Mucosa of descending colon (tissue), 3 donors: ENCODE results near the gene MYLK. TPM values are rescaled to one million over a fixed set of nuclear protein-coding genes. Genes with fewer than 3 reads are reported as not detected.

Experiments used
- ATAC-seq: fragments of 200-7000 bp; cut with Tn5 transposase; one replicate; pipeline ENCODE4 v1.9.1; 2020; ENCODE audit warnings: mild to moderate bottlenecking, moderate library complexity
- DNase-seq, 3 donors: peaks; one replicate each; pipeline ENCODE4 v3.0.0-alpha.2; 2020
- H3K36me3 ChIP-seq: fragments of 200-600 bp; one replicate; pipeline ENCODE4 v1.8.0; 2021; ENCODE audit warnings: low read depth, mild to moderate bottlenecking
- H3K4me1 ChIP-seq: fragments of 200-600 bp; one replicate; pipeline ENCODE4 v1.8.0; 2021; ENCODE audit warnings: low read depth, mild to moderate bottlenecking
- H3K4me3 ChIP-seq: fragments of 200-600 bp; one replicate; pipeline ENCODE4 v1.8.0; 2021; ENCODE audit warnings: mild to moderate bottlenecking
- H3K9me3 ChIP-seq: fragments of 200-600 bp; one replicate; pipeline ENCODE4 v1.8.0; 2021; ENCODE audit warnings: mild to moderate bottlenecking
- CTCF ChIP-seq: fragments of 200-600 bp; IDR thresholded peaks from one replicate; pipeline ENCODE4 v1.8.0; 2022; ENCODE audit warnings: antibody characterized with exemption, mild to moderate bottlenecking
- intact Hi-C, 2 donors: fragments of 100-400 bp; cut with DNase I in 1 of 2; cut with micrococcal nuclease in 1 of 2; formaldehyde crosslinking; loops; one replicate each; pipeline versions ENCODE4 v1.11.0 to v1.11.1; 2022; cut with DNase I, micrococcal nuclease
- total RNA-seq, 3 donors: library from RNA; stranded (reverse); fragmentation: NEBNext Ultra II Directional in 2 of 3; extraction: Animal tissue kit (Norgen Biotek cat#: 25700) in 2 of 3; gene quantifications; one replicate each; pipeline versions ENCODE4 v1.2.1 to v1.2.4, GENCODE V29; 2021 to 2023
- donor health status: DM: no; HTN: no; CAD: no; lungs with moderate emphysema.
- donor health status: DM: no; HTN: no; CAD: no.
- donor health status: DM: no; HTN: yes; CAD: no.

MYLK gene
- total RNA-seq, 3 donors from 2014 or later: 157 to 1,614 (median 175) TPM

DNA sequence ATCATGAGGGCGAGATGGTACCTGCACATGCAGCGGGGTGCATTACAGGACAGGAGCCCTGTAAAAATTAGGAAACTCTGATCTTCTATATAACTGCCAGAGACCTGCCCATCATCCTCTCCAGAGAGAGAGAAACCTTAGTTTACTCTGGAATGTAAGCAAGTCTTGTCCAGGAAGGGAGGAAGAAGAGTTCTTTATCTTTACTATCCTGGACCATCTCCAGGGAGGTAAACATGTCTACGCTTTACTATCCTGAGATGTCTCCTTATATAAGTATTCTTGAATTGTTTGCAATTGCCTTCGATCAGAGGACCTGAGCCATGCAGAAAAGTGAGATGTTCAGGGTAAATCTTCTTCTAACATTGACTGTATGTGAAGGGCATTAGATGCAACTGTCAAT lies 286.6 kb downstream of the MYLK start:
- no peak for TF ChIP-seq CTCF
- Histone ChIP-seq H3K36me3 (no peaks in the 10 kb centered on the region), H3K4me3 (no peak overlapping the region), H3K9me3 (no peaks in the 10 kb centered on the region), H3K4me1 (no peaks in the 10 kb centered on the region)
- DNase-seq (no peak), ATAC-seq (no peak)
- intact Hi-C loops: no loop called here

- Histone ChIP-seq H3K9me3 (peaks cover 7% of the 10 kb centered on the region), H3K36me3 (no peaks in the 10 kb centered on the region), H3K4me1 (no peaks in the 10 kb centered on the region), H3K4me3 (no peak overlapping the region)
- ATAC-seq (no peak), DNase-seq (no peak)
- intact Hi-C loops: no loop called here
- no peak for TF ChIP-seq CTCF
These were observed 288.5 kb downstream of the MYLK start for GRCh38 chr3:123595396-123596180.

DNA sequence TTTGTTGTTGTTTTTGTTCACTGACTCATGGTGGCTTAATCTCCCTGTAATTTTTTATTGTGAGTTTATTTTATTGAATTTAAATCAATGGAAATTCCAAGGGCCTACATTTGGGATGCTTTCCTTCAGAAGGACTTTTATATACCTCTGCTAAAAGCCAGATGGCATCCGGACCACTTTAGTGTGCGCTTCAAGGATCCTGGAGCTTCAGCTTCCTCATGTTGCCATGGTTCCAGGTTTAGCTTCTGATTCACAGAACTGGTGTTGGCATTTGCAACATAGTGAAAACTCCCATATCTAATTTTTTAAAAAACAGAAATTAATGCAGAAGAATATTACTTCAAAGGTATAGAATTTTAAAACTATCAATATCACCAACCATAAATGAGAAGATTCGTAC lies 290.8 kb downstream of the MYLK start:
- H3K4me1 ChIP-seq: no peaks in the 10 kb centered on the region
- intact Hi-C loops: no loop called here
- TF ChIP-seq CTCF: no peak
- DNase-seq (no peak), ATAC-seq (no peak)
- no peaks in the 10 kb centered on the region for H3K36me3 ChIP-seq
- peaks cover 15% of the 10 kb centered on the region for H3K9me3 ChIP-seq
- H3K4me3 ChIP-seq: no peak overlapping the region

- no peaks in the 10 kb centered on the region for H3K4me1 ChIP-seq
- DNase-seq (no peak), ATAC-seq (no peak)
- intact Hi-C loops: no loop called here
- no peak overlapping the region for H3K4me3 ChIP-seq
- no peak for TF ChIP-seq CTCF
- H3K36me3 ChIP-seq: no peaks in the 10 kb centered on the region
- H3K9me3 ChIP-seq: peaks cover 15% of the 10 kb centered on the region
These were observed 293.3 kb downstream of the MYLK start for GRCh38 chr3:123590685-123591450.

- intact Hi-C loops: no loop called here
- no peak for TF ChIP-seq CTCF
- ATAC-seq: no peak
These were observed 296.7 kb downstream of the MYLK start for GRCh38 chr3:123587401-123587800.

More at GRCh38 chr3:123587401-123587800, 296.7 kb downstream of the MYLK start:
- Histone ChIP-seq H3K9me3 (peaks cover 15% of the 10 kb centered on the region), H3K36me3 (no peaks in the 10 kb centered on the region), H3K4me3 (no peak overlapping the region), H3K4me1 (peaks cover 13% of the 10 kb centered on the region)
- no peak for DNase-seq
